ENCODE data around the gene GPX4.

DNA sequence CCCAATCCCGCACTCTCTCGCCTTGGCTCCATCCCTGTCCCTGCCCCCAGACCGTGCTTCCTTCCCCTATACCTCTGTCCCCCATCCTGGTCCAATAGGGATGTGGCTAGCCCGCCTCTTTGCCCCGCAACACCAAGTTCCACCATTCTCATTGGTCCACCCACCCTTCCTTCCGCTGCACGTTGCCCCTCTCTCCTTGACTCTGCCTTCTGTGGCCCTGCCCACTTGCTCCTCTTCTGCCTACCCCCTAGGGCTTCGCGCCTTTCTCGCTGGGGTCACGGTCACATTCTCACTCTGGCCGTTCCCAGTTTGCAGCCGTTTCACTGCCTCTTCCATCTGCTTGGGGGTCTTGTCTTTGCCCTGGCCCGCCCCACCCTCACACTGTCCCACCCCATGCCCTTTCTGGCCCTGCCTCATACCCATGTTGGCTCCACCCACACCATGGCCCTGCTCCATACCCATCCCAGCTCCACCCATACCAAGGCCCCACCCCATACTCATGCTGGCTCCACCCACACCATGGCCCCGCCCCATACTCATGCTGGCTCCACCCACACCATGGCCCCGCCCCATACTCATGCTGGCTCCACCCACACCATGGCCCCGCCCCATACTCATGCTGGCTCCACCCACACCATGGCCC, 41.3 kb upstream of the GPX4 start:
- TF ChIP-seq POLR2A (IDR thresholded peaks at IDR 0.05): no peak
- TF ChIP-seq, protein P1, sequence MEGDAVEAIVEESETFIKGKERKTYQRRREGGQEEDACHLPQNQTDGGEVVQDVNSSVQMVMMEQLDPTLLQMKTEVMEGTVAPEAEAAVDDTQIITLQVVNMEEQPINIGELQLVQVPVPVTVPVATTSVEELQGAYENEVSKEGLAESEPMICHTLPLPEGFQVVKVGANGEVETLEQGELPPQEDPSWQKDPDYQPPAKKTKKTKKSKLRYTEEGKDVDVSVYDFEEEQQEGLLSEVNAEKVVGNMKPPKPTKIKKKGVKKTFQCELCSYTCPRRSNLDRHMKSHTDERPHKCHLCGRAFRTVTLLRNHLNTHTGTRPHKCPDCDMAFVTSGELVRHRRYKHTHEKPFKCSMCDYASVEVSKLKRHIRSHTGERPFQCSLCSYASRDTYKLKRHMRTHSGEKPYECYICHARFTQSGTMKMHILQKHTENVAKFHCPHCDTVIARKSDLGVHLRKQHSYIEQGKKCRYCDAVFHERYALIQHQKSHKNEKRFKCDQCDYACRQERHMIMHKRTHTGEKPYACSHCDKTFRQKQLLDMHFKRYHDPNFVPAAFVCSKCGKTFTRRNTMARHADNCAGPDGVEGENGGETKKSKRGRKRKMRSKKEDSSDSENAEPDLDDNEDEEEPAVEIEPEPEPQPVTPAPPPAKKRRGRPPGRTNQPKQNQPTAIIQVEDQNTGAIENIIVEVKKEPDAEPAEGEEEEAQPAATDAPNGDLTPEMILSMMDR (IDR thresholded peaks at IDR 0.05): no peak
